Stimulated activated CD4-positive, alpha-beta T cell treated with anti-CD3 and anti-CD28 coated beads, Interleukin-12 subunit alpha, Interleukin-12 subunit beta, amount 100 ng/mL, for 48 hours (primary cell): ENCODE measurements around the gene MACROH2A2.
"Not testable (repeated sequence)": the region's sequence is repeated elsewhere in the genome, so short reads cannot be mapped to it uniquely, and the experiment has no call there.

ENCODE experiments used
- DNase-seq, 3 donors: peaks; one replicate each; pipeline ENCODE4 v3.0.0-alpha.2; 2020; ENCODE audit warnings: low read depth in 2 of 3, low spot score in 1 of 3

Gene MACROH2A2

GRCh38 chr10:70066190-70066589 lies 13.5 kb downstream of the MACROH2A2 start:
- DNase-seq: no peak

GRCh38 chr10:70067586-70067985 lies 14.9 kb downstream of the MACROH2A2 start:
- DNase-seq: no peak

- DNase-seq: no peak
Observed at GRCh38 chr10:70068925-70069324, 16.3 kb downstream of the MACROH2A2 start.

GRCh38 chr10:70069346-70069745 lies 16.7 kb downstream of the MACROH2A2 start:
- no peak for DNase-seq

GRCh38 chr10:70070834-70071233 lies 18.2 kb downstream of the MACROH2A2 start:
- DNase-seq: no peak

GRCh38 chr10:70074165-70074564 lies 21.5 kb downstream of the MACROH2A2 start:
- DNase-seq: no peak

GRCh38 chr10:70074971-70075370 lies 22.3 kb downstream of the MACROH2A2 start:
- no peak for DNase-seq

GRCh38 chr10:70078329-70078728 lies 25.7 kb downstream of the MACROH2A2 start:
- DNase-seq: no peak

- DNase-seq: no peak
Observed at GRCh38 chr10:70078937-70079336, 26.3 kb downstream of the MACROH2A2 start.

GRCh38 chr10:70080789-70081188 lies 28.1 kb downstream of the MACROH2A2 start:
- not testable (repeated sequence) for DNase-seq

- no peak for DNase-seq
Observed at GRCh38 chr10:70084189-70084588, 31.5 kb downstream of the MACROH2A2 start.

- no peak for DNase-seq
Observed at GRCh38 chr10:70085975-70086613, 33.4 kb downstream of the MACROH2A2 start.

- DNase-seq: no peak
Observed at GRCh38 chr10:70087616-70088307, 35.1 kb downstream of the MACROH2A2 start.

GRCh38 chr10:70088308-70088698 lies 35.7 kb downstream of the MACROH2A2 start:
- no peak for DNase-seq

- no peak for DNase-seq
Observed at GRCh38 chr10:70090013-70090412, 37.4 kb downstream of the MACROH2A2 start.

- DNase-seq: no peak
Observed at GRCh38 chr10:70090951-70091350, 38.3 kb downstream of the MACROH2A2 start.

GRCh38 chr10:70092389-70092718 lies 39.7 kb downstream of the MACROH2A2 start:
- no peak for DNase-seq

- DNase-seq: no peak
Observed at GRCh38 chr10:70093335-70093944, 40.8 kb downstream of the MACROH2A2 start.

- no peak for DNase-seq
Observed at GRCh38 chr10:70094250-70094649, 41.6 kb downstream of the MACROH2A2 start.

- DNase-seq: no peak
Observed at GRCh38 chr10:70096016-70096704, 43.5 kb downstream of the MACROH2A2 start.

GRCh38 chr10:70096705-70097420 lies 44.2 kb downstream of the MACROH2A2 start:
- DNase-seq: no peak
